Airway epithelial cell (primary cell): Measurements from ENCODE around the gene MYNN. TPM values are rescaled to one million over a fixed set of nuclear protein-coding genes. Genes with fewer than 3 reads are reported as not detected.

Source experiments
- total RNA-seq: library from RNA; depleted of rRNA; stranded (reverse); fragments of >200 nt; gene quantifications from 2 replicates; pipeline ENCODE4 v1.2.3, GENCODE V29; 2015

MYNN gene
- 9.3 and 11.1 TPM in 2 replicates for total RNA-seq

DNA sequence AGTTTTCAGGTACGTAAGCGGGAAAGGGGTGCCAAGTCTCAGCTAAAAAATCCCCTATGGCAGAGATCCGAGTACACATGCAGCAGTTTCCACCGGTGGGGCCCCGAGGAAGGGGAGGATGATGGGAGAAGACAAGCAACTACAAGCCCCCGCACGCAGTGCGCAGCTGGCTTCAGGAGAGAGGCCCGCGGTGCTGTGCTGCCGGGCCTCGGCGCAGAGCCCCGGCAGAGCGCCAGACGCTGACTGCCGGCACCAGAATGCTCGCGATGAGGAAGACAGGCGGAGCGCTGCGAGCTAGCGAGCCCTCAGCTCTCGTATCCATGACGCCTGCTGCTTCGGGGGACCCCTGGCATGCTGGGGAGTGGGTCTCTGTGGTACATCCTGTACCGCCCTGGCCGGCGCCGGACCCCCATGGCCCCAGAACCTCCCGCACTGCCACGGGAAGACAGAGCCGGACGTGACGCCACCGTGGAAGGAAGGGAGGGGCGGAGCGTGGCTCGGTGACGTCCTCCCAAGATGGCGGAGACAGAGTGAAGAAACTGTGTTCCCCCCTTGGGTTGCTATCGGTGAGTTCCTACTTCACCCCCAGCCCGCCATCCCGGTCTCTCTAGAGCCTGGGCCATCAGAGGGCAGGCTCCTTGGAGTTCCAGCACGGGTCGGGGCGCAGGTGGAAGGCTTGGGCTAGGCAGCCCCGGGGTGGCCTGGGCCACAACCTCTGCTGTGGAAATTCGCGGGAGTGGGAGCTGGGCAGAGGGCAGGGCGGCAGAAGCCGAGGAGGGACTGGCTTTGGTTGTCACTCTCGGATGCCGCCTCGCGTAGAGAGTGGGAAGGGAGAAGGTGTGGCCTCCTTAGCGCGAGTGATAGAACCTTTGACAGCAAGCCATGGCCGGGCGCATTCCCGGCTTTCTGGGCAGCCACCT lies at the start of gene MYNN:
Gene MYNN (plus strand): TSS at position 500 of the 920 bp plus-strand sequence. CDS start 900 bp downstream, outside the sequence.

DNA sequence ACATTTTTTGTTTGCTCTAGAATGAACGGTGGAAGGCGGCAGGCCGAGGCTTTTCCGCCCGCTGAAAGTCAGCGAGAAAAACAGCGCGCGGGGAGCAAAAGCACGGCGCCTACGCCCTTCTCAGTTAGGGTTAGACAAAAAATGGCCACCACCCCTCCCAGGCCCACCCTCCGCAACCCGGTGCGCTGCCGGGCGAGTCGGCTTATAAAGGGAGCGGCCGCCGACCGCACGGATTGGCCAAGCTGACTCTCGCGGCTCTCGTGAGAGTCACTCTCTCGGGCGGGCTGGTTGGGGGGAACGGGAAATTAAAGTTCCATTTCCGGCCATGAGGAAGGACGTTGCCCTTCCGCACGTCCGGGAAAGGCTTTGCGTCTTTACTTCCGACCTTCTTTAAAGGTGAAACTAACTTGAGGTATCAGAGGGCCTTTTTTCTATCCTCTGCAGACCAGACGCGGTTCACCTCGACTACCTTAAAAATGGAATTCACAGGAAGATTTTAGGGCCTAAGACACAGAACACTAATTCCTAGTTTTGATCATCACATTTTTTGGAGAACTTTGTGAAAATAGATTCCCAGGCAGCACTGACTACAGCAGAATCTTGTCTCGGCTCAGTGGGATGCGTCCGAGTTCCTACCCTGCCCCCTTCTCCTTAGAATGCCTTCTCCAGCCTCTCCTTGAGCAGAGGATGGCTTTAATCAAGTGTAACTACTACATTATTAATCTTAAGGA lies 8.1 kb upstream of the MYNN start, which contains the start of gene TERC:
Gene TERC (minus strand): TSS at position 179 of the 731 bp plus-strand sequence.

DNA sequence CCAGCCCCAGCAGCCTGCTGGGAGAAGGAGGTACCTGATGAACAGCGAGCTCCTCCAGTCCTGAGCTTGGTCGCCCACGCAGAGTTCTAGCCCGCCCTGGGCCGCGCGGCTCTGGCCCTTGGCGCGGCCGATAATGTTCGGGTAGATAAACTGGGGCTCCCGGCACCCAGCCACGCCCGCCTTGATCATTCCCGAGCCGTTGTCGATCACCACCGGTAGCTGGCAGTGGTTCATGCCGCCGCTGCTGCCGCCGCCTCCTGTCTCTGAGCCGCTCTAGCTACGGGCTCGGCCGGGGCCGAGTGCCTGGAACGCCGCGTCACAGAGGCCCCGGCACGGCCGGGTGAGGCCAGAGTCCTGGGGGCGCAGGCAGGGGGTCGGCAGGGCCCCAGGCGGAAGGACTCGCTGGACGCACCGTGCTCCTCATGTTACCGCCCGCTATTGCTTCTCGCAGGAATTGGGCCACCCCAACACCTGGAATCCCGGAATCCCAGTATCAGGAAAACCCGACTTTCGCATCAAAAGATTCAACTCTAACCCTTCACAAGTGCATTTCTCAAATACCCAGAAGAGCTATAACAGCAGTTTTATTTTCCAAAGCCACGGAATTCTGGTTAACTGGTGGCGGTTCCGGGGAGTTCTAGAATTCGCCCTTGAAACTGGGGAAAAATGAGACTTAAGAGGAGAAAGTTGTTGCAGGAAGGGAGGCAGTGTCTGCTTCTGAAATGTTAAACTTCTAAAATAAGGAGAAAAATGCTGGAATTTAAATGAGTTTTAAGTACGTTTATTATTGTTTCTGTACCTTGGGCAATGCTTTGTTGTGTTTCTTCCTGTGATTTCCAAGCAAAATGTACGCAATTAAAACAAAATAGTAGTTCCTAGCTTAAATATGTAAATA lies 3.7 kb upstream of the MYNN start, which contains the start of gene ACTRT3:
Gene ACTRT3 (minus strand): TSS at position 275 of the 895 bp plus-strand sequence. CDS start 41 bp downstream, at position 234.

DNA sequence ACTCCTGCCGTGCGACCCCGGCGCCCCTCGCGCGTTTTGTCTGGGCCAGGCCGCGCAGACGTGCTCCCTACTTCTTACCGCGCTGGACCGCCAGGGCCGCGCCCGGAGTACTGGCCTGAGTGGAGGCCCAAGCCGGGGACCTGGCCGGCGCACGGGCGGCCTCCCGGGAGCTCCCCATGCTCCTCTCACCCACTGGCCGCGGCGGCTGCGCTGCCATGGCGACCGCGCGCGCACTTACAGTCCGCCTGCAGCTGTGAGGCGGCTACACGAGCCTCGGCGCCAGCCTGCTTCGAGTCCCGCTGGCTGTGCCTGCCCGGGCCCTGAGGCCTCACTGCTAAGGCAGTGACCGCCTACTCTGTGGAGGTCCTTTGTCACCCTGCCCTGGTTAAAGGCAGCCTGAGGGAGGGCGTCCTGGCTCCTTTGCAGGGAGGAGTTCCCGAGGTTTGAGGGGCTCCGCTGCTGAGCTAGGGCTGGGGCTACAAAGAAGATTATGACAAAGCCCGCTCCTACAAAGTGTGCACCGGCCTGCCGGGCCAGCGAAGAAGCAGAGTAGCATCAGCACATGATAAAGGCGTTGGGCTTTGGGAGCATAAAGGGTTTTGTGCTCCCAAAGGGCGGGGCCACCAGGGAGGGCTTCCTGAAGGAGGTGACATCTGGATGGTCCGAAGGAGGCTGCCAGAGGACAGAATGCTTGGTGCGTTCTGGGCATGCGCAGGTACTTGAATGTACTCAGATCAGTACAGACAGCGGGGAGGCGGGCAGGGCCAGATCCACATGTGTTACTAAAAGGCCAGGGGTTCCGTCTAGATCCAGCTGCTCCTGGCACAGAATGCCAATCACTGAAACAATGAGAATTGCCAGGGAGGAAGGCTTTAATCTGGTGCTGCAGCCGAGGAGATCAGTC lies 39.4 kb downstream of the MYNN start, which contains the start of the genes LRRC34 and LRRIQ4:
Gene LRRC34 (minus strand): TSS at position 573 of the 904 bp plus-strand sequence. CDS start 356 bp downstream, at position 217.
Gene LRRIQ4 (plus strand): TSS at position 539 of the 904 bp plus-strand sequence. CDS start 9,052 bp downstream, outside the sequence.

Other genes with a start within 250 kb of the MYNN start
- 8.7 and 12.3 TPM in 2 replicates for gene MECOM, start 109.7 kb upstream of the MYNN start, total RNA-seq
- 199 and 253 TPM in 2 replicates for gene TERC, start 8.3 kb upstream of the MYNN start, total RNA-seq
- gene ACTRT3, start 3.8 kb upstream of the MYNN start, total RNA-seq = 1.7 and 1.9 TPM in 2 replicates
- gene LRRIQ4, start 39.5 kb downstream of the MYNN start, total RNA-seq = not detected in 2 replicates
- 0.51 and 0.85 TPM in 2 replicates for gene LRRC34, start 39.5 kb downstream of the MYNN start, total RNA-seq
- gene LRRC31, start 96.5 kb downstream of the MYNN start, total RNA-seq = not detected in 2 replicates
- not detected in 2 replicates for gene SAMD7, start 138.2 kb downstream of the MYNN start, total RNA-seq
- gene SEC62, start 193.4 kb downstream of the MYNN start, total RNA-seq = 18.8 and 21.5 TPM in 2 replicates